ENCODE results near the gene CSTPP1. TPM values are rescaled to one million over a fixed set of nuclear protein-coding genes. Genes with fewer than 3 reads are reported as not detected.

CSTPP1 gene
- total RNA-seq, 4 donors from 2014 or later: 18.3 to 27.0 (median 24.6) TPM

- 90 to 92% methylated on average over 2 to 7 of the region's 7 CpGs for WGBS, 2 donors (ENCODE audit: low coverage in 1 of 2)
- no peak overlapping the region for H3K27ac ChIP-seq
- peaks cover 1 to 21% (median 14%) of the 10 kb centered on the region in 4 donors for H3K4me1 ChIP-seq
- no peaks in the 10 kb centered on the region for H3K36me3 ChIP-seq
- intact Hi-C loops (cut with DNase I; ENCODE audit: low total_unique reads) (no loop called here), in situ Hi-C loops (cut with MboI; ENCODE audit: low pct_ligation_motif_present in 1 of 4, low pct_unique_long_range_greater_than_20kb in 1 of 4, low sequenced_read_pairs in 3 of 4) (no loop called here)
- H3K27me3 ChIP-seq: no peaks in the 10 kb centered on the region
- no peaks in the 10 kb centered on the region for H3K9me3 ChIP-seq
- no peak for DNase-seq
- no peak for TF ChIP-seq POLR2A (IDR thresholded peaks at IDR 0.05)
- TF ChIP-seq POLR2AphosphoS5 (IDR thresholded peaks at IDR 0.05): no peak
- no peak for TF ChIP-seq EP300 (IDR thresholded peaks at IDR 0.05; ENCODE audit: low read depth)
- TF ChIP-seq, protein P1, sequence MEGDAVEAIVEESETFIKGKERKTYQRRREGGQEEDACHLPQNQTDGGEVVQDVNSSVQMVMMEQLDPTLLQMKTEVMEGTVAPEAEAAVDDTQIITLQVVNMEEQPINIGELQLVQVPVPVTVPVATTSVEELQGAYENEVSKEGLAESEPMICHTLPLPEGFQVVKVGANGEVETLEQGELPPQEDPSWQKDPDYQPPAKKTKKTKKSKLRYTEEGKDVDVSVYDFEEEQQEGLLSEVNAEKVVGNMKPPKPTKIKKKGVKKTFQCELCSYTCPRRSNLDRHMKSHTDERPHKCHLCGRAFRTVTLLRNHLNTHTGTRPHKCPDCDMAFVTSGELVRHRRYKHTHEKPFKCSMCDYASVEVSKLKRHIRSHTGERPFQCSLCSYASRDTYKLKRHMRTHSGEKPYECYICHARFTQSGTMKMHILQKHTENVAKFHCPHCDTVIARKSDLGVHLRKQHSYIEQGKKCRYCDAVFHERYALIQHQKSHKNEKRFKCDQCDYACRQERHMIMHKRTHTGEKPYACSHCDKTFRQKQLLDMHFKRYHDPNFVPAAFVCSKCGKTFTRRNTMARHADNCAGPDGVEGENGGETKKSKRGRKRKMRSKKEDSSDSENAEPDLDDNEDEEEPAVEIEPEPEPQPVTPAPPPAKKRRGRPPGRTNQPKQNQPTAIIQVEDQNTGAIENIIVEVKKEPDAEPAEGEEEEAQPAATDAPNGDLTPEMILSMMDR (IDR thresholded peaks at IDR 0.05): no peak
- H3K4me3 ChIP-seq: no peak overlapping the region
Measured at GRCh38 chr11:47147681-47148080, 211.1 kb downstream of the CSTPP1 start.

GRCh38 chr11:47148270-47148669 is 211.7 kb downstream of the CSTPP1 start:
- Histone ChIP-seq H3K9me3 (no peaks in the 10 kb centered on the region), H3K4me1 (peaks cover 6 to 27% (median 15%) of the 10 kb centered on the region in 4 donors), H3K4me3 (no peak overlapping the region), H3K27ac (no peak overlapping the region), H3K36me3 (no peaks in the 10 kb centered on the region), H3K27me3 (no peaks in the 10 kb centered on the region)
- no peak for DNase-seq
- WGBS, 2 donors (ENCODE audit: low coverage in 1 of 2): 82% methylated on average over 4 of the region's 4 CpGs; no CpG with 5 or more reads in 1 of the 2 donors
- no peak for TF ChIP-seq EP300 (IDR thresholded peaks at IDR 0.05; ENCODE audit: low read depth)
- no peak for TF ChIP-seq POLR2AphosphoS5 (IDR thresholded peaks at IDR 0.05)
- TF ChIP-seq, protein P1 (IDR thresholded peaks at IDR 0.05): no peak
- no peak for TF ChIP-seq POLR2A (IDR thresholded peaks at IDR 0.05)
- in situ Hi-C loops (cut with MboI; ENCODE audit: low pct_ligation_motif_present in 1 of 4, low pct_unique_long_range_greater_than_20kb in 1 of 4, low sequenced_read_pairs in 3 of 4) (no loop called here), intact Hi-C loops (cut with DNase I; ENCODE audit: low total_unique reads) (no loop called here)

GRCh38 chr11:47148903-47149531 is 212.5 kb downstream of the CSTPP1 start:
- in situ Hi-C loops (cut with MboI; ENCODE audit: low pct_ligation_motif_present in 1 of 4, low pct_unique_long_range_greater_than_20kb in 1 of 4, low sequenced_read_pairs in 3 of 4): no loop called here
- 11 to 48% methylated on average over 2 to 10 of the region's 10 CpGs for WGBS, 2 donors (ENCODE audit: low coverage in 1 of 2)

DNA sequence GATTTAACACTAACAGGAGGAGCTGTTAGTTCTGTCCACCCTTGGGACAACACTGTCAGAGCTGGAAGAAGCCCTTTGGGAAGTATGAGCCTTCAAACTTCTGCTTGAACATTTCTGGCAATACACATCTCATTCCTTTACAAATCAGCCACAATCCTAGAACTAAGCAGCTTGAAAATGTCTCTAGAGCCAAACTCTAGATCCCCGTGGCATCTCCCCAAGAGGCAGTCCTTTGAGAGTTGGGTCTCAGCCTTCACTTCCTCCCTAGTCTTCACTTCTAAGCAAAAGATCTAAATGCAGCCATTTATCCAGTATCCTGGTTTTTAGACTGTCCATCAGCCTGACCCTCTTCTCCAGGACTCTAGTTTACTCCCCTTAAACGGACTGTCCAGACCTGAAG is 213.2 kb downstream of the CSTPP1 start:
- no peaks in the 10 kb centered on the region for H3K36me3 ChIP-seq
- no peaks in the 10 kb centered on the region for H3K9me3 ChIP-seq
- intact Hi-C loops (cut with DNase I; ENCODE audit: low total_unique reads) (no loop called here), in situ Hi-C loops (cut with MboI; ENCODE audit: low pct_ligation_motif_present in 1 of 4, low pct_unique_long_range_greater_than_20kb in 1 of 4, low sequenced_read_pairs in 3 of 4) (loop anchor here in 3 of 4 donors (5.0 to 10.0 kb wide), 3 partner anchors 235 to 265 kb away; partner anchors contain the start of gene LRP4 (in 1 of the 3))
- H3K4me3 ChIP-seq: no peak overlapping the region
- H3K27ac ChIP-seq: peak overlapping the region in 1 of 4 donors; percentile 3
- peaks cover 3 to 37% (median 22%) of the 10 kb centered on the region in 4 donors for H3K4me1 ChIP-seq
- 45 to 64% methylated on average over 1 to 2 of the region's 2 CpGs for WGBS, 2 donors (ENCODE audit: low coverage in 1 of 2)
- H3K27me3 ChIP-seq: no peaks in the 10 kb centered on the region
- TF ChIP-seq POLR2AphosphoS5 (IDR thresholded peaks at IDR 0.05): no peak
- TF ChIP-seq EP300 (IDR thresholded peaks at IDR 0.05; ENCODE audit: low read depth): no peak
- TF ChIP-seq POLR2A (IDR thresholded peaks at IDR 0.05): no peak
- TF ChIP-seq, protein P1 (IDR thresholded peaks at IDR 0.05): no peak
- DNase-seq: no peak

More at GRCh38 chr11:47148903-47149531, 212.5 kb downstream of the CSTPP1 start:
- no peak for DNase-seq
- intact Hi-C loops (cut with DNase I; ENCODE audit: low total_unique reads): no loop called here
- H3K36me3 ChIP-seq: no peaks in the 10 kb centered on the region
- TF ChIP-seq POLR2AphosphoS5 (IDR thresholded peaks at IDR 0.05): no peak
- TF ChIP-seq, protein P1 (IDR thresholded peaks at IDR 0.05): no peak
- no peak overlapping the region for H3K4me3 ChIP-seq
- no peaks in the 10 kb centered on the region for H3K9me3 ChIP-seq
- peak overlapping the region in 2 of 4 donors; percentile 3 to 20 for H3K27ac ChIP-seq
- H3K4me1 ChIP-seq: peaks cover 3 to 34% (median 22%) of the 10 kb centered on the region in 4 donors
- H3K27me3 ChIP-seq: no peaks in the 10 kb centered on the region
